ENCODE measurements around the gene CNGA1.

- TF ChIP-seq CTCF (IDR thresholded peaks at IDR 0.05) (no peak), POLR2A (IDR thresholded peaks at IDR 0.05) (no peak)
Measured at GRCh38 chr4:48028696-48029095, 12.2 kb upstream of the CNGA1 start.

Measured in uterus (tissue), 2 donors.